NCI-H2196 treated with DMSO at 0.1 percent for 48 hours (cell line): ENCODE data around the gene BCAS3.

Source experiments
- DNase-seq: peaks from one replicate; lab custom pipeline; 2025; ENCODE audit not compliant: unreplicated experiment; lab: John Stamatoyannopoulos, UW

Gene BCAS3

GRCh38 chr17:61402978-61403800 lies 725.5 kb downstream of the BCAS3 start:
- DNase-seq, result no peak

- DNase-seq, result no peak
These were observed 726.4 kb downstream of the BCAS3 start for GRCh38 chr17:61403801-61404662.

- no peak for DNase-seq
These were observed 726.9 kb downstream of the BCAS3 start for GRCh38 chr17:61404663-61404912.

GRCh38 chr17:61404913-61405685 lies 727.4 kb downstream of the BCAS3 start:
- no peak for DNase-seq

- no peak for DNase-seq
These were observed 728.3 kb downstream of the BCAS3 start for GRCh38 chr17:61405686-61406536.

GRCh38 chr17:61406537-61406845 lies 728.8 kb downstream of the BCAS3 start:
- DNase-seq, result no peak

- no peak for DNase-seq
These were observed 729.6 kb downstream of the BCAS3 start for GRCh38 chr17:61406971-61407911.

- DNase-seq, result no peak
These were observed 730.7 kb downstream of the BCAS3 start for GRCh38 chr17:61408151-61409041.

GRCh38 chr17:61409301-61410112 lies 731.9 kb downstream of the BCAS3 start:
- DNase-seq, result no peak

- DNase-seq, result no peak
These were observed 732.7 kb downstream of the BCAS3 start for GRCh38 chr17:61410141-61411010.

- DNase-seq, result no peak
These were observed 733.3 kb downstream of the BCAS3 start for GRCh38 chr17:61411011-61411260.

GRCh38 chr17:61411261-61412142 lies 733.9 kb downstream of the BCAS3 start:
- no peak for DNase-seq

GRCh38 chr17:61412143-61412859 lies 734.6 kb downstream of the BCAS3 start:
- DNase-seq, result peak; percentile 65

GRCh38 chr17:61412860-61413660 lies 735.4 kb downstream of the BCAS3 start:
- DNase-seq, result no peak

GRCh38 chr17:61413661-61414126 lies 736.0 kb downstream of the BCAS3 start:
- DNase-seq, result no peak
